T-helper 1 cell treated with Interleukin-12 subunit alpha and Interleukin-12 subunit beta and Interleukin-4 antibody, amounts not matched to agents 30 μg/mL and 1 μg/mL, for 36 hours (primary cell): Measurements from ENCODE around the gene LAMC1.

Source experiments
- H3K27ac Mint-ChIP-seq: one replicate; pipeline ENCODE4 v1.8.0; 2021; ENCODE audit warnings: mild to moderate bottlenecking, mixed read lengths
- H3K27me3 Mint-ChIP-seq: one replicate; pipeline ENCODE4 v1.8.0; 2021; ENCODE audit warnings: low read depth, mixed read lengths
- H3K36me3 Mint-ChIP-seq: one replicate; pipeline ENCODE4 v1.8.0; 2021; ENCODE audit warnings: low read depth, mixed read lengths
- H3K4me1 Mint-ChIP-seq: one replicate; pipeline ENCODE4 v1.8.0; 2021; ENCODE audit warnings: low read depth, mixed read lengths
- H3K4me3 Mint-ChIP-seq: one replicate; pipeline ENCODE4 v1.8.0; 2021; ENCODE audit warnings: mild to moderate bottlenecking, moderate library complexity, mixed read lengths
- H3K9me3 Mint-ChIP-seq: one replicate; pipeline ENCODE4 v1.8.0; 2021; ENCODE audit warnings: mixed read lengths

Gene LAMC1

GRCh38 chr1:183194527-183195141, 171.4 kb downstream of the LAMC1 start:
- Mint-ChIP-seq H3K4me3 (peak overlapping the region; percentile 29), H3K27me3 (peaks cover 31% of the 10 kb centered on the region), H3K36me3 (no peaks in the 10 kb centered on the region), H3K9me3 (no peaks in the 10 kb centered on the region), H3K4me1 (peaks cover 15% of the 10 kb centered on the region), H3K27ac (peak overlapping the region; percentile 31)

- peaks cover 15% of the 10 kb centered on the region for H3K4me1 Mint-ChIP-seq
- peak overlapping the region; percentile 31 for H3K27ac Mint-ChIP-seq
- peaks cover 29% of the 10 kb centered on the region for H3K27me3 Mint-ChIP-seq
- H3K4me3 Mint-ChIP-seq = peak overlapping the region; percentile 29
- H3K9me3 Mint-ChIP-seq = no peaks in the 10 kb centered on the region
- H3K36me3 Mint-ChIP-seq = no peaks in the 10 kb centered on the region
These were observed 171.9 kb downstream of the LAMC1 start for GRCh38 chr1:183195142-183195574.
